HepG2 (cell line): Measurements from ENCODE around the gene TCFL5. TPM values are rescaled to one million over a fixed set of nuclear protein-coding genes. Genes with fewer than 3 reads are reported as not detected.
A peak's percentile ranks its signal among the peaks of the same experiment; 100 is the strongest.

ENCODE experiments used
- CBX1 ChIP-seq: IDR thresholded peaks from one replicate; pipeline ENCODE4 v1.6.1; 2016; ENCODE audit warnings: antibody characterized with exemption, low read depth
- CENPT ChIP-seq: sonication (generic); formaldehyde crosslinking; IDR thresholded peaks from 2 replicates; pipeline ENCODE4 v1.8.0; 2022; ENCODE audit warnings: low read depth, mild to moderate bottlenecking, moderate library complexity, missing genetic modification reagents
- JUN ChIP-seq: sonication (generic); formaldehyde crosslinking; IDR thresholded peaks from 2 replicates; pipeline ENCODE4 v1.4.0; 2020; ENCODE audit warnings: mild to moderate bottlenecking, missing genetic modification reagents
- NAIF1 ChIP-seq: sonication (generic); formaldehyde crosslinking; IDR thresholded peaks from 2 replicates; pipeline ENCODE4 v1.5.0; 2020; ENCODE audit warnings: mild to moderate bottlenecking, missing genetic modification reagents, borderline replicate concordance
- PHF20 ChIP-seq: sonication (generic); formaldehyde crosslinking; IDR thresholded peaks from 2 replicates; pipeline ENCODE4 v1.5.0; 2020; ENCODE audit warnings: mild to moderate bottlenecking, missing genetic modification reagents
- POLR2A ChIP-seq, 2 experiments: IDR thresholded peaks; 2 replicates each; pipeline ENCODE4 v1.6.1; 2011; ENCODE audit warnings: low read depth in 2 of 2, low read length in 2 of 2, mild to moderate bottlenecking in 1 of 2, moderate library complexity in 1 of 2; ENCODE audit not compliant: insufficient read depth in 1 of 2
- TEAD3 ChIP-seq: optimal IDR thresholded peaks from 2 replicates; pipeline ENCODE3; 2016; ENCODE audit warnings: borderline replicate concordance
- ZC3H4 ChIP-seq: sonication (generic); formaldehyde crosslinking; IDR thresholded peaks from 2 replicates; pipeline ENCODE4 v1.4.0; 2020; ENCODE audit warnings: missing genetic modification reagents, borderline replicate concordance
- ZKSCAN1 ChIP-seq: fragments of 150-350 bp; IDR thresholded peaks from 2 replicates; pipeline ENCODE4 v1.6.1; 2014; ENCODE audit warnings: low read length
- ZKSCAN5 ChIP-seq: sonication (generic); formaldehyde crosslinking; IDR thresholded peaks from 2 replicates; pipeline ENCODE4 v1.5.1; 2020; ENCODE audit warnings: mild to moderate bottlenecking, missing genetic modification reagents
- ZNF101 ChIP-seq: sonication (generic); formaldehyde crosslinking; IDR thresholded peaks from 2 replicates; pipeline ENCODE4 v1.4.0; 2020; ENCODE audit warnings: mild to moderate bottlenecking, low read depth, missing genetic modification reagents, borderline replicate concordance
- ZNF17 ChIP-seq: sonication (generic); formaldehyde crosslinking; IDR thresholded peaks from 2 replicates; pipeline ENCODE4 v1.5.0; 2020; ENCODE audit warnings: mild to moderate bottlenecking, missing genetic modification reagents
- ZNF205 ChIP-seq: IDR thresholded peaks from 2 replicates; pipeline ENCODE4 v1.6.1; 2018; ENCODE audit warnings: missing biosample characterization, missing genetic modification reagents
- ZNF230 ChIP-seq: sonication (generic); formaldehyde crosslinking; IDR thresholded peaks from 2 replicates; pipeline ENCODE4 v1.4.0; 2020; ENCODE audit warnings: mild to moderate bottlenecking, missing genetic modification reagents
- ZNF562 ChIP-seq: sonication (generic); formaldehyde crosslinking; IDR thresholded peaks from 2 replicates; pipeline ENCODE4 v1.8.0; 2022; ENCODE audit warnings: missing genetic modification reagents, borderline replicate concordance
- ZNF563 ChIP-seq: sonication (generic); formaldehyde crosslinking; IDR thresholded peaks from 2 replicates; pipeline ENCODE4 v1.8.0; 2022; ENCODE audit warnings: mild to moderate bottlenecking, moderate library complexity, missing genetic modification reagents
- polyA plus RNA-seq, 8 experiments: library from polyadenylated mRNA; depleted of rRNA in 3 of 8; stranded (reverse) in 7 of 8; unstranded in 1 of 8; fragments of >200 nt; fragmentation: Illumina TruSeq in 4 of 8; extraction: Trizol in 4 of 8; gene quantifications; 2 replicates each; pipeline versions ENCODE4 v1.2.1 to v1.2.3, GENCODE V29; 2011 to 2016; ENCODE audit warnings: low read depth in 4 of 8, missing spikeins in 1 of 8, mixed read lengths in 1 of 8; ENCODE audit not compliant: insufficient read depth in 1 of 8
- total RNA-seq, 5 experiments: library from RNA; depleted of rRNA; stranded (reverse); fragments of >200 nt; fragmentation: Illumina TruSeq; extraction: Trizol; gene quantifications; 2 replicates each; pipeline ENCODE4 v1.2.3, GENCODE V29; 2016; ENCODE audit warnings: low read depth in 1 of 5
- TF ChIP-seq, protein P1 (sequence below): sonication (generic); IDR thresholded peaks from 2 replicates; pipeline ENCODE4 v1.6.1; 2016; ENCODE audit warnings: low read depth, borderline replicate concordance
- TF ChIP-seq, protein P2 (sequence below): sonication (generic); formaldehyde crosslinking; IDR thresholded peaks from 2 replicates; pipeline ENCODE4 v1.4.0; 2020; ENCODE audit warnings: mild to moderate bottlenecking, missing genetic modification reagents

TCFL5 gene
- total and polyA plus RNA-seq, 2 of the 13 experiments (the other 11 are each of a cell fraction or from before 2014, with no cell fraction given): 14.8 to 20.0 TPM

DNA sequence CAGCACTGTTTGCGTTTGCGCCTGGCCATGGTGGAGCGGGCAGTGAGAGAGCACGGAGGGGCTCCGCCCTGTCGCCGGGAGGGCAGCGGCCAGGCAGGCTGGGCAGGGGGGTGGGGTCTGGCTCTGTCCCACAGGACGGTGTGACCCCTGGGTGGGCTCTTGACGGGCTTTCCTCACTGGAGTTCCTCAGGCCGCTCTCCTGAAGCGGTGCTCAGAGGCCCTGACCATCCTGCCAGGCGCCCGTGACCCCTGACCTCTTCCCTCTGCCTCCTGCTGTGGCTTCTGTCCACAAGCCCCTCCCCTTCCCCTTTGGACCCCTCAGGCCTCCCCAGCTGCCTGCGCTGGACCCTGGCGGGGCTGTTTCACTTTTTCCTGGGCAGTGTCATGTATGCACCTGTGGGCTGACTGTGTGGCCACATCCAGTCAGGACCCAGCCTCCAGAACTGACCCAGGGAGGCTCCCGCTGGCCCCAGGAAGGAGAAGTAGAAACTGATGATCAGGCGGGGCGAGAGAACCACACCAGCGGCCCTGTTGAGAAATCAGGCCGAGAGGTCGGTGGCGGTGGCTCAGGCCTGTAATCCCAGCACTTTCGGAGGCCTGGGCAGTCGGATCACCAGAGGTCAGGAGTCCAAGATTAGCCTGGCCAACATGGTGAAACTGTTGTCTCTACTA lies 55.8 kb downstream of the TCFL5 start (continued):
- TF ChIP-seq ZKSCAN5 (CRISPR knock-in tag) (no peak), PHF20 (CRISPR knock-in tag) (peak; percentile 84), JUN (CRISPR knock-in tag) (peak; percentile 42; the same call in 1 of the 2 replicates), ZNF17 (CRISPR knock-in tag) (no peak), ZNF205 (CRISPR knock-in tag) (peak; percentile 58; the same call in 1 of the 2 replicates), ZC3H4 (CRISPR knock-in tag) (no peak), TEAD3 (CRISPR knock-in tag) (peak; percentile 70), ZNF101 (CRISPR knock-in tag) (0 out of 2 replicates have a peak, but pooled peaks have one; percentile 39), ZKSCAN1 (peak; percentile 98), ZNF230 (peak; percentile 82; the same call in 1 of the 2 replicates), ZNF562 (no peak), ZNF563 (CRISPR knock-in tag) (peak; percentile 83; the same call in 1 of the 2 replicates), CENPT (CRISPR knock-in tag) (no peak; the same call in 1 of the 2 replicates), NAIF1 (no peak; the same call in 1 of the 2 replicates), POLR2A (IDR thresholded peaks at IDR 0.05; ENCODE audit: insufficient read depth in 1 of 2, low read depth in 2 of 2, low read length in 2 of 2) (peak; percentile 43 to 78), CBX1 (peak; percentile 69)
- TF ChIP-seq, protein P1, sequence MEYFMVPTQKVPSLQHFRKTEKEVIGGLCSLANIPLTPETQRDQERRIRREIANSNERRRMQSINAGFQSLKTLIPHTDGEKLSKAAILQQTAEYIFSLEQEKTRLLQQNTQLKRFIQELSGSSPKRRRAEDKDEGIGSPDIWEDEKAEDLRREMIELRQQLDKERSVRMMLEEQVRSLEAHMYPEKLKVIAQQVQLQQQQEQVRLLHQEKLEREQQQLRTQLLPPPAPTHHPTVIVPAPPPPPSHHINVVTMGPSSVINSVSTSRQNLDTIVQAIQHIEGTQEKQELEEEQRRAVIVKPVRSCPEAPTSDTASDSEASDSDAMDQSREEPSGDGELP: peak; percentile 97
- TF ChIP-seq, protein P2, sequence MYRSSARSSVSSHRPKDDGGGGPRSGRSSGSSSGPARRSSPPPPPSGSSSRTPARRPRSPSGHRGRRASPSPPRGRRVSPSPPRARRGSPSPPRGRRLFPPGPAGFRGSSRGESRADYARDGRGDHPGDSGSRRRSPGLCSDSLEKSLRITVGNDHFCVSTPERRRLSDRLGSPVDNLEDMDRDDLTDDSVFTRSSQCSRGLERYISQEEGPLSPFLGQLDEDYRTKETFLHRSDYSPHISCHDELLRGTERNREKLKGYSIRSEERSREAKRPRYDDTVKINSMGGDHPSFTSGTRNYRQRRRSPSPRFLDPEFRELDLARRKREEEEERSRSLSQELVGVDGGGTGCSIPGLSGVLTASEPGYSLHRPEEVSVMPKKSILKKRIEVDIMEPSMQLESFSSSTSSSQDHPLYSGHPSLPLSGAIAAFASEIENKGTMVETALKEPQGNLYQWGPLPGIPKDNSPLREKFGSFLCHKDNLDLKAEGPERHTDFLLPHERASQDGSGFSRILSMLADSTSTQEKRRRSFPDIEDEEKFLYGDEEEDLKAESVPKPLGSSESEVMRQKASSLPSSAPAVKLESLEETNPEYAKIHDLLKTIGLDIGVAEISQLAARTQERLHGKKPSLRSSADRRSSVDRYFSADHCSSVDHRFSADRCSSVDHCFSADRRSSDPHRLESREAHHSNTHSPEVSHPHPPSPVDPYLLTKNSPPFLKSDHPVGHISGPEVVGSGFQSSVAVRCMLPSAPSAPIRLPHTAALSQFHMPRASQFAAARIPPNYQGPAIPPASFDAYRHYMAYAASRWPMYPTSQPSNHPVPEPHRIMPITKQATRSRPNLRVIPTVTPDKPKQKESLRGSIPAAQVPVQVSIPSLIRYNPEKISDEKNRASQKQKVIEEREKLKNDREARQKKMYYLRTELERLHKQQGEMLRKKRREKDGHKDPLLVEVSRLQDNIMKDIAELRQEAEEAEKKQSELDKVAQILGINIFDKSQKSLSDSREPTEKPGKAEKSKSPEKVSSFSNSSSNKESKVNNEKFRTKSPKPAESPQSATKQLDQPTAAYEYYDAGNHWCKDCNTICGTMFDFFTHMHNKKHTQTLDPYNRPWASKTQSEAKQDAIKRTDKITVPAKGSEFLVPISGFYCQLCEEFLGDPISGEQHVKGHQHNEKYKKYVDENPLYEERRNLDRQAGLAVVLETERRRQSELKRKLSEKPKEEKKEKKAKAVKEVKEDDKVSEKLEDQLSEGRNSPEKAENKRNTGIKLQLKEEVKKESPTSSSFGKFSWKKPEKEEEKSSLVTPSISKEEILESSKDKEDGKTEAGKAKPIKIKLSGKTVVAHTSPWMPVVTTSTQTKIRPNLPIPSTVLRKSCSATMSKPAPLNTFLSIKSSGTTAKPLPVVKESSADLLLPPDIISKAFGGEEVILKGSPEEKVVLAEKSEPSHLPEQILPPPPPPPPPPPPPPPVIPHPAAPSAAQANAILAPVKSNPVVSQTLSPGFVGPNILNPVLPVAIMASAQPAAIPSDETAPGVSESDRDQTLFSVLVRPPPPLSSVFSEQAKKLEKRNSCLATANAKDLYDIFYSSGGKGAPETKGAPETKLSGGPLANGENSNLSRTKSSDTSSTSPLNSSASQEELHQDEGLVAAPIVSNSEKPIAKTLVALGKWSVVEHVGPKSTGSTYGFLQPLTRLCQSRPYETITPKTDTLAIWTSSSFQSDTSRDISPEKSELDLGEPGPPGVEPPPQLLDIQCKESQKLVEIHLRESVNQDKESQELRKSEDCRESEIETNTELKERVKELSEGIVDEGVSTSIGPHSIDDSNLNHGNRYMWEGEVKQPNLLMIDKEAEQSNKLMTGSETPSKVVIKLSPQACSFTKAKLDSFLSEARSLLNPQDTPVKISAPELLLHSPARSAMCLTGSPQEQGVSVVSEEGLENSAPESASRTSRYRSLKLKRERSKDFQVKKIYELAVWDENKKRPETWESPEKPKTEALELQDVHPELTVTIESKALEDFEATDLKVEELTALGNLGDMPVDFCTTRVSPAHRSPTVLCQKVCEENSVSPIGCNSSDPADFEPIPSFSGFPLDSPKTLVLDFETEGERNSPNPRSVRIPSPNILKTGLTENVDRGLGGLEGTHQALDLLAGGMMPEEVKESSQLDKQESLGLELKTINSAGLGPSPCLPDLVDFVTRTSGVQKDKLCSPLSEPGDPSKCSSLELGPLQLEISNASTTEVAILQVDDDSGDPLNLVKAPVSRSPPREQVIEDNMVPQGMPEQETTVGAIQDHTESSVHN (CRISPR knock-in tag): no peak; the same call in 1 of the 2 replicates
